Endothelial cell of umbilical vein (primary cell): ENCODE data around the gene GJB4. TPM values are rescaled to one million over a fixed set of nuclear protein-coding genes. Genes with fewer than 3 reads are reported as not detected.

Experiments used
- BruUV-seq: library from RNA; stranded (reverse); fragments of 400-500 nt; replicated peaks from 2 replicates; lab custom pipeline; 2021; lab: Mats Ljungman, UMichigan
- CTCF ChIA-PET: fragments of 300-600, 350-600 bp; sonication (Branson Sonifier 250); formaldehyde crosslinking; loops from one replicate; lab custom pipeline; 2021; ENCODE audit warnings: antibody characterized with exemption, inconsistent platforms; lab: Charles Lee
- POLR2A ChIA-PET: fragments of 300-600, 350-600 bp; sonication (Branson Sonifier 250); formaldehyde crosslinking; loops from one replicate; lab custom pipeline; 2021; ENCODE audit warnings: antibody characterized with exemption, inconsistent platforms; lab: Charles Lee
- DNase-seq: peaks from one replicate; pipeline ENCODE4 v3.0.0-alpha.2; 2011; ENCODE audit warnings: low read depth, low spot score
- FAIRE-seq: peaks from 2 replicates; lab custom pipeline; 2011; peaks lifted over from hg19 to GRCh38; lab: Jason Lieb, UNC
- H2AFZ ChIP-seq: 2 replicates; pipeline ENCODE4 v1.6.0; 2012; ENCODE audit warnings: low read depth, low read length, control low read depth, inconsistent platforms
- H3K27ac ChIP-seq: 2 replicates; pipeline ENCODE4 v1.5.1; 2011; ENCODE audit warnings: low read depth, mild to moderate bottlenecking, control low read depth, low read length, moderate library complexity; ENCODE audit not compliant: insufficient read depth
- H3K27me3 ChIP-seq, 2 experiments: 2 replicates each; pipeline versions ENCODE4 v1.6.0 to v1.6.1; 2011; ENCODE audit warnings: low read length in 2 of 2, mixed read lengths in 1 of 2; ENCODE audit not compliant: control insufficient read depth in 2 of 2, insufficient read depth in 2 of 2
- H3K36me3 ChIP-seq, 2 experiments: 2 replicates in 1 of 2; 3 replicates in 1 of 2; pipeline ENCODE4 v1.5.1; 2011; ENCODE audit warnings: low read length in 2 of 2, mild to moderate bottlenecking in 1 of 2, moderate library complexity in 1 of 2; ENCODE audit not compliant: control insufficient read depth in 2 of 2, insufficient read depth in 2 of 2; ENCODE audit errors: extremely low read depth in 1 of 2
- H3K4me1 ChIP-seq: 3 replicates; pipeline ENCODE4 v1.5.1; 2011; ENCODE audit warnings: mild to moderate bottlenecking, low read length; ENCODE audit not compliant: control insufficient read depth, insufficient read depth; ENCODE audit errors: extremely low read depth
- H3K4me2 ChIP-seq: 2 replicates; pipeline ENCODE4 v1.6.1; 2011; ENCODE audit warnings: low read length, control low read depth, mixed read lengths; ENCODE audit not compliant: insufficient read depth
- H3K4me3 ChIP-seq, 3 experiments: fragments of 200-600 bp in 1 of 3; sonication (generic), shearing (Covaris generic) in 1 of 3; replicated peaks in 1 of 3; 2 replicates each; pipeline ENCODE4 v1.5.1; 2011 to 2016; ENCODE audit warnings: control low read depth in 3 of 3, low read length in 3 of 3, mild to moderate bottlenecking in 2 of 3, inconsistent platforms in 1 of 3, low read depth in 1 of 3, moderate library complexity in 1 of 3; ENCODE audit not compliant: insufficient read depth in 1 of 3
- H3K79me2 ChIP-seq: 2 replicates; pipeline ENCODE4 v1.6.0; 2012; ENCODE audit warnings: low read length, inconsistent platforms; ENCODE audit not compliant: control insufficient read depth, insufficient read depth
- H3K9ac ChIP-seq: replicated peaks from 2 replicates; pipeline ENCODE3; 2011; ENCODE audit warnings: low read length, control low read depth; ENCODE audit not compliant: insufficient read depth; ENCODE audit errors: extremely low read depth
- H3K9me1 ChIP-seq: replicated peaks from 3 replicates; pipeline ENCODE4 v1.6.0; 2011; ENCODE audit warnings: mild to moderate bottlenecking, low read length; ENCODE audit not compliant: control insufficient read depth, insufficient read depth; ENCODE audit errors: extremely low read depth
- H3K9me3 ChIP-seq: replicated peaks from 2 replicates; pipeline ENCODE4 v1.5.1; 2012; ENCODE audit warnings: low read length, inconsistent platforms; ENCODE audit not compliant: control insufficient read depth, insufficient read depth
- H4K20me1 ChIP-seq: replicated peaks from 2 replicates; pipeline ENCODE3; 2011; ENCODE audit warnings: mild to moderate bottlenecking, low read length; ENCODE audit not compliant: control insufficient read depth, insufficient read depth; ENCODE audit errors: extremely low read depth
- EZH2 ChIP-seq: IDR thresholded peaks from 2 replicates; pipeline ENCODE4 v1.6.1; 2012; ENCODE audit warnings: borderline replicate concordance, low read depth, mild to moderate bottlenecking, moderate library complexity, low read length, inconsistent platforms; ENCODE audit not compliant: severe bottlenecking
- FOS ChIP-seq: IDR thresholded peaks from 2 replicates; pipeline ENCODE4 v1.6.1; 2011; ENCODE audit warnings: mild to moderate bottlenecking, low read length, moderate library complexity, borderline replicate concordance; ENCODE audit not compliant: insufficient read depth
- GATA2 ChIP-seq: IDR thresholded peaks from 2 replicates; pipeline ENCODE4 v1.7.0; 2011; ENCODE audit warnings: low read depth, mild to moderate bottlenecking, moderate library complexity, mixed read lengths, low read length; ENCODE audit not compliant: insufficient read length, insufficient read depth
- JUN ChIP-seq: IDR thresholded peaks from 2 replicates; pipeline ENCODE4 v1.6.1; 2011; ENCODE audit warnings: borderline replicate concordance, low read depth; ENCODE audit not compliant: insufficient read length, insufficient read depth
- MYC ChIP-seq: IDR thresholded peaks from one replicate; pipeline ENCODE4 v1.6.1; 2011; ENCODE audit warnings: mild to moderate bottlenecking, low read depth, low read length
- POLR2A ChIP-seq: IDR thresholded peaks from 2 replicates; pipeline ENCODE4 v1.6.1; 2012; ENCODE audit warnings: low read depth, mild to moderate bottlenecking, control low read depth, low read length
- POLR2AphosphoS5 ChIP-seq: IDR thresholded peaks from 2 replicates; pipeline ENCODE4 v1.6.1; 2012; ENCODE audit warnings: low read depth, mild to moderate bottlenecking, control low read depth, low read length, moderate library complexity; ENCODE audit not compliant: insufficient read depth
- dilution Hi-C: fragments of 300-500 bp; cut with MboI; formaldehyde crosslinking; loops from one replicate; pipeline ENCODE4 v1.15.0; 2019; ENCODE audit warnings: low sequenced_read_pairs; ENCODE audit not compliant: extremely low pct_ligation_motif_present
- intact Hi-C: fragments of 100-400 bp; cut with micrococcal nuclease; formaldehyde crosslinking; loops from one replicate; pipeline ENCODE4 v1.10.0; 2022
- polyA plus RNA-seq, 4 experiments: library from polyadenylated mRNA; depleted of rRNA in 3 of 4; stranded (reverse) in 3 of 4; unstranded in 1 of 4; fragments of >200 nt; gene quantifications; 2 replicates each; pipeline versions ENCODE4 v1.2.1 to v1.2.3, GENCODE V29; 2011 to 2012; ENCODE audit warnings: missing spikeins in 1 of 4
- total RNA-seq: library from RNA; stranded (reverse); gene quantifications from 2 replicates; pipeline ENCODE4 v1.2.3, GENCODE V29; 2021
- TF ChIP-seq, protein P1 (sequence below), 2 donors: IDR thresholded peaks; 1 replicate in 1 of 2; 2 replicates in 1 of 2; pipeline ENCODE4 v1.5.1; 2011; ENCODE audit warnings: low read length in 2 of 2, mild to moderate bottlenecking in 2 of 2, moderate library complexity in 2 of 2, control low read depth in 1 of 2, inconsistent platforms in 1 of 2, low read depth in 1 of 2; ENCODE audit not compliant: insufficient read depth in 1 of 2; ENCODE audit errors: extremely low read depth in 1 of 2
- TF ChIP-seq, protein P2 (sequence below): IDR thresholded peaks from 2 replicates; pipeline ENCODE4 v1.6.1; 2011; ENCODE audit not compliant: insufficient read depth, insufficient read length

The GJB4 gene
- total and polyA plus RNA-seq, 2 donors (not counting 3 experiments of a cell fraction or from before 2014, with no cell fraction given) = not detected

GRCh38 chr1:34779962-34780361 is 20.4 kb downstream of the GJB4 start:
- Histone ChIP-seq H3K9ac (no peak overlapping the region), H3K4me2 (no peak overlapping the region), H3K36me3 (no peaks in the 10 kb centered on the region), H3K79me2 (no peaks in the 10 kb centered on the region), H3K4me3 (no peak overlapping the region), H3K27ac (no peak overlapping the region), H3K9me1 (no peaks in the 10 kb centered on the region), H2AFZ (no peak overlapping the region), H3K9me3 (no peaks in the 10 kb centered on the region), H3K27me3 (peaks cover 27 to 33% of the 10 kb centered on the region in 2 experiments), H3K4me1 (no peaks in the 10 kb centered on the region), H4K20me1 (no peaks in the 10 kb centered on the region)
- no TSS peak for BruUV-seq
- intact Hi-C loops (no loop called here), dilution Hi-C loops (no loop called here)
- POLR2A ChIA-PET = no interaction called here
- TF ChIP-seq, protein P1, sequence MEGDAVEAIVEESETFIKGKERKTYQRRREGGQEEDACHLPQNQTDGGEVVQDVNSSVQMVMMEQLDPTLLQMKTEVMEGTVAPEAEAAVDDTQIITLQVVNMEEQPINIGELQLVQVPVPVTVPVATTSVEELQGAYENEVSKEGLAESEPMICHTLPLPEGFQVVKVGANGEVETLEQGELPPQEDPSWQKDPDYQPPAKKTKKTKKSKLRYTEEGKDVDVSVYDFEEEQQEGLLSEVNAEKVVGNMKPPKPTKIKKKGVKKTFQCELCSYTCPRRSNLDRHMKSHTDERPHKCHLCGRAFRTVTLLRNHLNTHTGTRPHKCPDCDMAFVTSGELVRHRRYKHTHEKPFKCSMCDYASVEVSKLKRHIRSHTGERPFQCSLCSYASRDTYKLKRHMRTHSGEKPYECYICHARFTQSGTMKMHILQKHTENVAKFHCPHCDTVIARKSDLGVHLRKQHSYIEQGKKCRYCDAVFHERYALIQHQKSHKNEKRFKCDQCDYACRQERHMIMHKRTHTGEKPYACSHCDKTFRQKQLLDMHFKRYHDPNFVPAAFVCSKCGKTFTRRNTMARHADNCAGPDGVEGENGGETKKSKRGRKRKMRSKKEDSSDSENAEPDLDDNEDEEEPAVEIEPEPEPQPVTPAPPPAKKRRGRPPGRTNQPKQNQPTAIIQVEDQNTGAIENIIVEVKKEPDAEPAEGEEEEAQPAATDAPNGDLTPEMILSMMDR (IDR thresholded peaks at IDR 0.05; ENCODE audit: extremely low read depth in 1 of 2, insufficient read depth in 1 of 2, low read depth in 1 of 2, low read length in 2 of 2) = no peak
- FAIRE-seq = no peak
- no peak for DNase-seq
- CTCF ChIA-PET = interaction anchor here (1.2 kb wide), 1 partner anchor 22 kb away, joined by 3 read pairs; no protein-coding TSS in a partner anchor

DNA sequence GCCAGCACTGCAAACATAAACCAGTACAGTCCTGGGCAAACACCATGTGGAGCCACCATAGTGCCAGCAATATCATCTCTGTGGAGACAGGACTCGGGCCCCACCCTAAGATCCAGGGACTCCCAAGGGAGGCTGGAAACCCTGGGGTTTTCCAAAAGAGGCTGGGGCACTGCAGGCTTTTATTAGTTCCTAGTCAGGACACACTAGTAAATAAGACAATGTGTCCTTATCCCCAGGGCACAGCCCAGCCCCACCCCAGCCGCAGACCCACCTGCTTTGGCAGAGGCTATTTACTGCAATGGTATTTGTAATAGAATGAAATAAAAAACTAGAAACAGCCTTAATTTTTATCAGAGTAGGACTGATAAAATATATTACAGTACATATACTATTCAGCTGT is 21.0 kb downstream of the GJB4 start:
- Histone ChIP-seq H3K36me3 (no peaks in the 10 kb centered on the region), H3K4me3 (no peak overlapping the region), H3K9me3 (no peaks in the 10 kb centered on the region), H2AFZ (no peak overlapping the region), H3K9me1 (no peaks in the 10 kb centered on the region), H3K9ac (no peak overlapping the region), H3K27me3 (peaks cover 27 to 33% of the 10 kb centered on the region in 2 experiments), H3K4me2 (no peak overlapping the region), H3K4me1 (no peaks in the 10 kb centered on the region), H4K20me1 (no peaks in the 10 kb centered on the region), H3K27ac (no peak overlapping the region), H3K79me2 (no peaks in the 10 kb centered on the region)
- DNase-seq (no peak), FAIRE-seq (no peak)
- intact Hi-C loops (no loop called here), dilution Hi-C loops (no loop called here)
- ChIA-PET CTCF (no interaction called here), POLR2A (no interaction called here)
- no TSS peak for BruUV-seq
- TF ChIP-seq GATA2 = no peak
- TF ChIP-seq MYC = no peak
- no peak for TF ChIP-seq JUN
- no peak for TF ChIP-seq POLR2A
- no peak for TF ChIP-seq FOS
- no peak for TF ChIP-seq EZH2
- TF ChIP-seq, protein P1 (IDR thresholded peaks at IDR 0.05; ENCODE audit: extremely low read depth in 1 of 2, insufficient read depth in 1 of 2, low read depth in 1 of 2, low read length in 2 of 2) = no peak
- TF ChIP-seq POLR2AphosphoS5 = no peak
- TF ChIP-seq, protein P2, sequence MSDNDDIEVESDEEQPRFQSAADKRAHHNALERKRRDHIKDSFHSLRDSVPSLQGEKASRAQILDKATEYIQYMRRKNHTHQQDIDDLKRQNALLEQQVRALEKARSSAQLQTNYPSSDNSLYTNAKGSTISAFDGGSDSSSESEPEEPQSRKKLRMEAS = no peak
